ENCODE data around the gene MRTFA.
"Not testable (repeated sequence)": the region's sequence is repeated elsewhere in the genome, so short reads cannot be mapped to it uniquely, and the experiment has no call there.

MRTFA gene

DNA sequence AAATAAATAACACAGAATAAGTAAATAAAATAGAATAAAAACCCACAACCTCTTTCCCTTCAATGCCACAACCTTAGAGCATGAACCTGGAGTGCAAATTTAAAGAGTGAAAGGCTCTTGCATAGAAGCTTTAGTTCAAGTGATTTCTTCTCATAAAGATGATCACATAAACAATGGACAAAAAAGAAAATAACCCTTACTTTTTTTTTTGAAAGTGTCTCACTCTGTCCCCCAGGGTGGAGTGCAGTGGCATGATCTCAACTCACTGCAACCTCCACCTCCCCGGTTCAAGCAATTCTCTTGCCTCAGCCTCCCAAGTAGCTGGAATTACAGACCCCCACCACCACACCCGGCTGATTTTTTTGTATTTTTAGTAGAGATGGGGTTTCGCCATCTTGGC is 10.7 kb downstream of the MRTFA start:
- not testable (repeated sequence) for DNase-seq

DNA sequence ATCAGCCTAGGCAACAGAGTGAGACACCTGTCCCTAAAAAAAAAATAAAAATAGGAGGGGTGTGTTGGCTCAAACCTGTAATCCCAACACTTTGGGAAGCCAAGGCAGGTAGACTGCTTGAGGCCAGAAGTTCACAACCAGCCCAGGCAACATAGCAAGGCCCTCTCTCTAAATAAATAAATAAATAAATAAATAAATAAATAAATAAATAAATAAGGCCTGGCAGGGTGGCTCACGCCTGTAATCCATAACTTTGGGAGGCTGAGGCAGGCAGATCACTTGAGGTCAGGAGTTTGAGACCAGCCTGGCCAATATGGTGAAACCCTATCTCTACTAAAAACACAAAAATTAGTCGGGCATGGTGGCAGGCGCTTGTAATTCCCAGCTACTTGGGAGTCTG is 11.2 kb downstream of the MRTFA start:
- not testable (repeated sequence) for DNase-seq

DNA sequence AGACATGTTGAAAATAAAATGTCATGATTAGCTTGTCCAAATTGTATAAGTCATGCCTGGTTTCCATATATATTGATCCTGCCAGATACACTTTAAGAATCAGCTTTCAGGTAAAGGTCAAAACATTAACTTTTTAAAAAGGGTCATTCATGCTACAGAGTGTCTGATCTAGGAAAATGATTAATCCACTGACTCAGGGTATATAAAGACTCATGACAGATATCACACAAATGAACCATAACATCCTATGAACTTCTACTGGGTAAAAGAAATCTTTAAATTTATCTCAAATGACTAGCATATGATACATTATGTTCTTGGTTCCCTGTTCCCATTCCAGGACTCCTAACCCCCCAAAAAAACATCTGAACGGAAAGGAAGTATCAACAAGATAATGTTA is 11.7 kb downstream of the MRTFA start:
- DNase-seq = no peak

DNA sequence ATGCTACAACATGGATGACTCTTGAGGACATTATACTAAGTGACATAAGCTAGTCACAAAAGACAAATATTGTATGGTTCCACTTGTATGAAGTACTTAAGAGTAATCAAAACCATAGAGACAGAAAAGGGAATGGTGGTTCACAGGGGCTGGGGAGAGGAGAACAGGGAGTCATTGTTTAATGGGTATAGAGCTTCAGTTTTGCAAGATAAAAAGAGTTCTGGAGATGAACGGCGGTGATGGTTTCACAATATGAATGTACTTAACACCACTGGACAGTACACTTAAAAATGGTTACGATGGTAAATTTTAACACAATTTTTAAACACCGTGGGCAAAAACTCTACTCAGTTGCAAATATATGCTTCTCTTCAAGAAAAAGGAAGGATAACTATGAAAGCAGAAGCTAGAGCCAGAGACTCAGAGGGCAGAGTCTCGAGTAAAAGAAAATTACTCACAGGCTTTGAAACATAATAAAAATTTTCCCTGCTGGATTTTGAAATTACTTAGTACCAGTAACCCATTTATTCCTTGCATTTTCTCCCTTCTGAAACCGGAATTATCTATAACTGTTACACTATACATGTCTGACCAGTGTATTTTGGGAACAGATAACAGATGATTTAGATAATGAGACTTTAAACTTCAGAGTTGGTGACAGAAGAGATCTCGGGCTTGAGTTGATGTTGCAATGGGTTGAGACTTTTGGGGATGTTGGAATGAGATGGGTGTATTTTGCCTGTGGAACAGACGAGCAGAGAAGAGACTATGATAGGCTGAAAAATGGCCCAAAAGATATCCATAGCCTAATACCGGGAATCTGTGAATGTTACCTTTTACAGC is 15.0 kb downstream of the MRTFA start:
- peak; percentile 8 for DNase-seq

DNA sequence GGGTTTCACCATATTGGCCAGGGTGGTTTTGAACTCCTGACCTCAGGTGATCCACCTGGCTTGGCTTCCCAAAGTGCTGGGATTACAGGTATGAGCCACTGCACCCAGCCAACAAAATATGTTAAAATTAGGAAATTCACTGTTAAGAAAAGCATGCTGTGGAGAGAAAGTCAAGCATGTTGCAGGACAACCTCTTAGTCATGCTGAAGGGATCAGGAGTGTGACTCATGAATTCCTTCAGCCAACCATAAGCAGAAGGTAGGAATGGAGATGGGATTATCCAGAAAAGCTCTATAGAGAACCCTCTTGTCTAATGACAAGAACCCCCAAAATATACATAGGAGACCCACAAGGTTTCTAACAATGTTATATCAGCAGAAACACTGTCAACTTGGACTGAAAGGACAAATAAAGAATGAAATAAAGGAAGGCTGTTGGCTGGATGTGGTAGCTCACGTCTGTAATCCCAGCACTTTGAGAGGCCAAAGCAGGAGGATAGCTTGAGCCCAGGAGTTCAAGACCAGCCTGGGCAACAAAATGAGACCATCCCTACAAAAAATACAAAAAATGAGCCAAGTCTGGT is 16.0 kb downstream of the MRTFA start:
- no peak for DNase-seq

DNA sequence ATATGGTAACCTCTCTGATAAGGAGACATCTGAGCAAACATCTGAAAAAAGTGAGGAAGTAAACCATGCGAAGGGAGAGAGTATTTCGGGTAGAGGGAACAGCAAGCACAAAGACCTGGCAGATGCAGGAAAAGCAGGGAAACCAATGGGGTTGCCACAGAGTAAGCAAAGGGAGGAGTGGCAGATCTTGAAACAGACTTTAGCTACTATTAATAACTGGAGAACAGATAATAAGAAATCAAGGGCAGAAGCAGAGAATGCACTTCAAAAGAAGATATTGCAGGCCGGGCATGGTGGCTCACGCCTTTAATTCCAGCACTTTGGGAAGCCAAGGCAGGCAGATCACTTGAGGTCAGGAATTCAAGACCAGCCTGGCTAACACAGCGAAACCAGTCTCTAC is 18.1 kb downstream of the MRTFA start:
- no peak for DNase-seq

DNA sequence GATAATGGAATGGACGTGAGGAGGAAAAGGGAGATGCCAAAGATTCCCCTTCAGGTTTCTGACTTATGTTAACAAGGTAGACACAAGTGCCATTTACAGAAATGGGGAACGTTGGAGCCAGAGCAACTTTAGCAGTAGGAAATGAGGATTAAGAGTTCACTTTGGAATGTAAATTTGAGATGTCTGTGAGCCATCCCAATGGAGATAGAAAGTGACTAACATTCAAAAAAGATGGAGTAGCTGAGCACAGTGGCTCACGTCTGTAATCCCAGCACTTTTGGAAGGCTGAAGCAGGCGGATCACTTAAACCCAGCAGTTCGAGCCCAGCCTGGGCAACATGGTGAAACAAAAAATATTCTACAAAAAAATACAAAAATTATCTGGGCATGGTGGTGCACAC is 19.9 kb downstream of the MRTFA start:
- no peak for DNase-seq

DNA sequence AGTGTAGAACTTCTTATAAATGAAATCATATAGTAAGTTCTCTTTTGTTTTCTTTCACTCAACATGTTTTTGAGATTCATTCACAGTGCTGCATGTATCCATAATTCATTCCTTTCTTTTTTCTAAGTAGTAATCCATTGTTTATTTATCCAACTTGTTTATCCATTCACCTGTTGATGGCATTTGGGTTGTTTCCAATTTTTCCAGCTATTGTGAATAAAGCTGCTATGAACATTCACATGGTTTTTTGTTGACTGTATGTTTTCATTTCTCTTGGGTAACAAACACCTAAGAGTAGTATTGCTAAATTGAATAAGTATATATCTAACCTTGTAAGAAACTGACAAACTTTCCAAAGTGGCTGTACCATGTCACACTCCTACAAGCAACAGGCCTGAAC is 23.5 kb downstream of the MRTFA start:
- no peak for DNase-seq

DNA sequence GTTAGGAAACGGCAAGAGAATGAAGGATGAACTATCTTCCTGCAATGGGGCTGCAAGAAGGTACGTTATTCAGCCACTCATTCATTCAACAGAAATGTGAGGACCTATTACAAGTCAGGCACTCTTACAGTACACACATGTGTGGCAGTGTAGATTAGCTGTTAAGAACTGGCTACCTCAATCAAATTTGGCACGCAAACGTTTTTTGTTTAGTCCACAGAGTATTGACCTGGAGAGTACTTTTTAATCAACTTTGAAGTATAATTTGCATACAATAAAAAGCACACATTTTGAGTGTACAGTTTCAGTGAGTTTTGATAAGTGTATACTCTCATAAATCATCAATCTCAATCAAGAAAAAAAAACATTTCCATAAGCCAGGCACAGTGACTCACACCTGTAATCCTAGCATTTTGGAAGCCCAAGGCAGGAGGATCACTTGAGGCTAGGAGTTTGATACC is 24.2 kb downstream of the MRTFA start:
- no peak for DNase-seq

DNA sequence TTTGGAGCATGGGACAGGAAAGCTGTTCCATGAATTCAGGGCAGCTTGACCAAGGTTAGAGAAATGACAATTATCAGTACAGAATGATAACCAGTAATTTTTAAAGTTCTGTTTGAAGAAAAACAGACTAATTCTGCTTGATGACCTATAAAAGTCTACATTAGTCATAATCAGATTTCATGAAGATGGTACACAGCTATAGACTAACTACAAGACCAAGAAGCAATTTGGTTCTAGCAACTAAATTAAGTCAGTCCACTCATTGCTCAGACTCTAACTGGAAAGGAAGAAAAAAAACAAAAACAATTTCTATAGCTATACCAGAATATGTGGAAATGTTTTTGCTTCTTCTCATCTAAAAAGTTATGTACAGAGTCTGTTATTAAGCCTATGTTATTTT is 24.9 kb downstream of the MRTFA start:
- no peak for DNase-seq

DNA sequence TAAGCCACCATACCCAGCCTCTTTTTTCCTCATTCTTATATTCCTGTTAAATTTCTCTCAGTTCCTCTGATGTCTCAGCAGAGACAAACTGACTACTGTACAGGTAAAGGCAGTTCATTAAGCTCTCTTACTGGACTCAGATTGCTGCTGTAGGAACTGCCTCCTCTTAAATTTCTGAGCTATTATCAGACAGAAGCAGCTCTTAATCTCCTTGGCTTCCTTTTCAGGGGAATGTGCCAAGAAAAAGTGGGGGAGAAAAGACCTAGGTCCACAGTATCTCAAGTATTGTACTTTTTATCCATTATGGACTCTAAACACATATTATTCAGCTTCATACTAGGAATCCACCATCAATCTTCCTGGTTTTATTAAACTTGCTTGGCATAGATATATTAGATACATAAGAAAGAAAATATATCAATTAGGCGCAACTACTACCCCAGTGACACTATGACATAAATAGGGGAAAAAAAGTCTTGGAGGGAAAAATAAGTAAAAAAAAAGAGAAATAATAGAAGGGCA is 26.1 kb downstream of the MRTFA start:
- DNase-seq = no peak

DNA sequence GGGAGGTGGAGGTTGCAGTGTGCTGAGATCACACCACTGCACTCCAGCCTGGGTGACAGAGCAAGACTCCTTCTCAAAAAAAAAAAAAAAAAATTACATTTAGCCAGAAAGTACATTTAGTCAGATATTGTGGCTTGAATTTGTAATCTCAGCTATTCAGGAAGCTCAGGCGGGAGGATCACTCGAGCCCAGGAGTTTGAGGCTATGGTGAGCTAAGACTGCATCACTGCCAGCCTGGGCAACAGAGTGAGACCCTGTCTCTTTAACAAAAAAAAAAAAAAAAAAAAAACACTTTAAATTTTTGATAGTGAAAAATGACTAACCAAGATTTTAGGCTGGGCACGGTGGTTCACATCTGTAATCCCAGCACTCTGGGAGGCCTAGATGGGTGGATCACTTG is 27.3 kb downstream of the MRTFA start:
- DNase-seq = no peak

DNA sequence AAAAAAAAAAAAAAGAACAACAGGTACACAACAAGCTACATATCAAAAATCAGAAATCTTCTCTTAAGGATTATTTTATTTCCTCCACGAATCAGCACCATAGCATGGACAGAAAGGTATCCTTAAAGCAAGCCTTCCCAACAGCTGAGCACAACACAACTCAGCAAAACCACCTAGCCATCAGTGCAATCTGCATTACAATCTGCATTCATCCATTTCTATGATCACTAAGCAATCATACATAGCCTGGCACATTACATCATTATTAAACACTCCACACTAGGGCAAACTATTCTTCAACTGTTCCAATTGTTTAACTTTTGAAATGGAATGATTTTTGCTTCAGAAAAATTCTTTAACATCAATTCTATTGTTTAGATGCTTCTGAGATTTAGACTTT is 29.0 kb downstream of the MRTFA start:
- no peak for DNase-seq

DNA sequence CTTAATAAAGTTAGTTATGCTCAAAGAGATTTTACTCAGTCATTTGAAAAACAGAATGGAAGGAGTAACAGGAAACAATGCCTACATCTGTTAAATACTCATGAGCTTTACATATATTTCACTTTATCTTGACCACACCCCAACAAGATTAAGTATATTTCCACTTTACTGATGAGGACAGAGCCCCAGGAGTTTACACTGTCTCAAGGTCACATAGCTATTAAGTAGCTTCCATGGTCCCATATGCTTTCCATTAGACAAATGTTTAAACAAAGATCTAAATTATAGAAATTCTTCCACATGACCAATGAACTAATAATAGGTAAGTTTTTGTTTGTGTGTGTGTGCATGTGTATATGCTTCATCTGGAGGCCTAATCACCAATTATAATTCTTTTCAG is 30.2 kb downstream of the MRTFA start:
- no peak for DNase-seq

DNA sequence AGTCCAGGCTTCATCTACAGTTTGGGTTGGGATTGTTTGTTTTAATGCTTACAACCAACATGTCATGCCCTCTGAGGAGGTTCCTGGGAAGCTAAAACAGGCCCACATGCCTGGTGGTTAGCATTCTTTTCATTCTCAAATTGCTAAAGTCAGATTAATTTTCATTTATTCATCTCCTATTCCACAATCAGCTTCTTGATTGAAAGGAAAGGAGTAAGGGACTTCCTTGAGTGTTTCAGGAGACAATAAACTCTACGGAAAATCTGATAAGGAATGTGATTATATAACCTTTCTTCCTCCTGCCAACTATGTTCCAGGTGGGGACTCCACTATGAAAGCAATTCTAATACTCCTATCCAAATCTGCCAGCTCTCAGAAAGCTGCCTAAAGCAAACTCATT is 30.8 kb downstream of the MRTFA start:
- DNase-seq = no peak

DNA sequence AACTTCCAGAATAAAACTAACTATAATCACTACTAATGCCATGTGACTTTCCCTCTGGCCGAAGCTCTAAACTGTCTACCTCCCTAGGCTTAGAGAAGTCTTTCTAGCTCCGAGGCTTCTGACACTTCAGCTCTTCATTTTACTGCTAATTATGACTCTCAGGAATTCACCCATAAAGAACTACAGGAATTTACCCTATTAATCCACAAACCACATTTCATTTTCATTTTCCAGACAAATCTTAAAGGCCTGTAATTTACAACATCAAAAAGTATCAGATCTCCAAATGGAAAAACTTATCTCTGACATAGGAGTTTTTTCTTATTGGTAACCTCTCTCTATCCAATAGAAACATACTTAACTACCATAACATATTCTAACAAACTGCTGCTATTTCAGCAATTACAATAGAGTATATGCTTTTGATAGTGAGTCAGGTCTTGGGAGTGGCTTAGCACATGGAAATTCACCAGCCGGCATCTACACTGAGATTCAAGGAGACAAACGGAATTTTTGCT is 33.4 kb downstream of the MRTFA start:
- no peak for DNase-seq

DNA sequence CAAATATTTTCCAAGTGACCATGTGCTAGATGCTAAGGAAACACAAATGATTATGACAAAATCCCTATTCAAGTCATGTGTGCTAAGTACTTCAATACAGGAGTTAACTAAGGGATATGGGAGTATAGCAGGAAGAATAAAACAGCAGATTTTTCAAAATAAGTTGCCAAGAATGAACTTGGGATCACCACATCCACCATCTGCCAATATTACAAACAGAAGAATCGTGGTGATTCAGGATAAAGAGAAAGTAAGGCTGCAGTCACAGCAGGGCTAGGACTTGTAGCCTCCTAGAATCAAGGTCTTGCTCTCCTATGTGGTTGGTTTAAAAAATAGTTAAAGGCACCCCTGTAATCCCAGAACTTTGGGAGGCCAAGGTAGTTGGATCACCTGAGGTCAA is 34.3 kb downstream of the MRTFA start:
- DNase-seq = no peak

DNA sequence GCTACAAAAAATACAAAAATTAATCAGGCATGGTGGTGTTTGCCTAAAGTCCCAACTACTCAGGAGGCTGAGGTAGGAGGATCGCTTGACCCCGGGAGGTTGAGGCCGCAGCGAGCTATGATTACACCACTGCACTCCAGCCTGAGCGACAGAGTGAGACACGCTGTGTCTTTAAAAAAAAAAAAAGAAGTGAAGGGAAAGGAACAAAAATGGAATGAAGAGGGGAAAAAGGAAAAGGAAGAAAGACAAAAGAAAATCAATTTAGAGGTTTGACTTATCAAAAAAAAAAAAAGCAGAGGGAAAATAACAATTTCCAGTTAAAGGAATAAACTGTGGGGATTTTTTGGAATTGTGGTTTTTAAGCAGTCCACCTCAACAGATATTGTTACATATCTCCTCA is 36.8 kb downstream of the MRTFA start:
- no peak for DNase-seq

DNA sequence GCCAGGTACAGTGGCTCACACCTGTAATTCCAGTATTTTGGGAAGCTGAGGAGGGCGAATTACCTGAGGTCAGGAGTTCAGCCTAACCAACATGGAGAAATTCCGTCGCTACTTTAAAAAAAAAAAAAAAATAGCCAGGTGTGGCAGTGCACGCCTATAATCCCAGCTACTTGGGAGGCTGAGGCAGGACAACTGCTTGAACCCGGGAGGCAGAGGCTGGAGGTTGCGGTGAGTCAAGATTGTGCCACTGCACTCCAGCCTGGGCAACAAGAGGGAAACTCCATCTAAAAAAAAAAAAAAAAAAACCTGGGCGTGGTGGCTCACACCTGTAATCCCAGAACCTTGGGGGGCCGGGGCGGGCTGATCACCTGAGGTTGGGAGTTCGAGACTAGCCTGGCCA is 37.8 kb downstream of the MRTFA start:
- DNase-seq = not testable (repeated sequence)

DNA sequence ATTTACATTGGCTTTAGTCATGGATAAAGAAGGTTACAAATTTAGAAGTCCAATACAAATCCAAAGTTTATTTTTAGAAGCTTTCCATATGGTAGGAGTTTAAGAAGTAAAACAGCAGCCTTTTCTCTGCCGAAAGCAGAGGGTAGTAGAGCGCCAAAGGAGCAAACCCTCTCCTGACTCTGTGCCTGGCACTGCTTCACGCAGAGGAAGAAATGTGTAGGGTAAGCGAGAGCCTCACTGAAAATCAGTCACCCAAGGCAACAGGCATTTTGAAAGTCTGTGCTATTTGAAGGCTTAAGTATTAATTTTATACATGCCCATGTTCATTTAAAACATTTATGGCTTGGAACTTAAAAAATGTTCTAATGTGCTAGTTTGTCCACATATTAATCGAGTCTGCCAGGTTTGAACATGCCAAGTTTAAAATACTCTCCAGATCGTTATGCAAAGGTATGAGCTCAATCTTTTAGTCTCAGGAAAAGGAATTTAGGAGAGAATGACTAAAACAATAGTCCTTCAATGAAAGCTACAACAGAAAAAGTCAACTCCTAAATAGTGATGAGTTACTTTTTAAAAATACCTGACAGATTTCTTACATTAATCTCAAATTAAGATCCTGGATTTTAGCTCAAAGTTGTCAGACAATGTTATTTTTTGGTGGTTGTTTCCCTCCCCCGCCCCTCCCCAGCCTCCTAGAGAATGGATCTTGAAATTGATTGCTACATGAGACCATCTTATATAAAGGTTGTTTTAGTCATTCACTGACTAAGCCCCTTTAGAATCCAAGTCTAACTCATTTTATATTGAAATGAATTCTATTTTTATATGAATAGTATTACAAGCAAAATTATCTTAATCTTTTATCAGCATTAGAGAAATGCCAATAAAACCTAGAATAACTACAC is 38.7 kb downstream of the MRTFA start:
- no peak for DNase-seq

DNA sequence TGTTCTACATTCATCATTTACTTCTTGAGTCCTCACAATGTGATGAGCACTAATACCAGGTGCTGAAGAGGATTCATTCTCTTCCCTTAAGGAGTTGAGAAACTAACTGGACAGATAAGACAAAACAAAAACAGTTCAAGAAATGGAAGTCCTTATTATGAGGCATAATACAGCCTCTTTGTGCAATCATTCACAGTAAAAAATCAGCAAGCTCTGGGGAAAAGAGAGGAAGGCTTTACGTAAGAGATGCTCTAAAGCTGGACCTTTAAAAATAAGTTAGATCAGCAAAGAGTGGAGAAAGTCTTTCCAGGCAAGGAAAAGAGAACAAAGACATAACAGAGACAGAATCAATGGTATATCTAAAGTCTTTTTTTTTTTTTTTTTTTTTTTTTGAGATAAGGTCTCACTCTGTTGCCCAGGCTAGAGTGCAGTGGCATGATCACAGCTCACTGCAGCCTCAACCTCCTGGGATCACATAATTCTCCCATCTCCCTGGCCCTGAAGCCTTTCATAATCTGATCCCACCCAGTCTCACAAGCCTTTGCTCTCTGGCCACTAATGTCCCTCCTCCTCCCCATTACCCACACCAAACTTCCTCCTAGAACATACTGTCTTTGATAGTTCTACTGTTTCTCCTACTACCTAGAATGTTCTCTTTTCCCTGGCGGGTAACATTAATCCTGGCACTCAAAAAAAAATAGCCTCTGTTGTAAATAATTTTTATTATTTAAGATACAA is 40.9 kb downstream of the MRTFA start:
- no peak for DNase-seq

DNA sequence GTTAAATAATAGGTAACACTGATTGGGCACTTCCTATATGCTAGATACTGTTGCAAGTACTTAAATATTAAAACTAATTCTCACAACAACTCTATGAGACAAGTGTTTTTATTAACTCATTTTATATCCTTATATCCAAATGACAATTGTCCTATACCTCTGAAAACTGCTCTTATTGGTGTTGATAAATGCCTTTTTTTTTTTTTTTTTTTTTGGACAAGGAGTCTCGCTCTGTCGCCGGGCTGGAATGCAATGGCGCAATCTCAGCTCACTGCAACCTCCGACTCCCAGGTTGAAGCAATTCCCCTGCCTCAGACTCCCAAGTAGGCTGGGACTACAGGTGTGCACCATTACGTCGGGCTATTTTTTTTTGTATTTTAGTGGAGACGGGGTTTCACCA is 41.6 kb downstream of the MRTFA start:
- DNase-seq = no peak

DNA sequence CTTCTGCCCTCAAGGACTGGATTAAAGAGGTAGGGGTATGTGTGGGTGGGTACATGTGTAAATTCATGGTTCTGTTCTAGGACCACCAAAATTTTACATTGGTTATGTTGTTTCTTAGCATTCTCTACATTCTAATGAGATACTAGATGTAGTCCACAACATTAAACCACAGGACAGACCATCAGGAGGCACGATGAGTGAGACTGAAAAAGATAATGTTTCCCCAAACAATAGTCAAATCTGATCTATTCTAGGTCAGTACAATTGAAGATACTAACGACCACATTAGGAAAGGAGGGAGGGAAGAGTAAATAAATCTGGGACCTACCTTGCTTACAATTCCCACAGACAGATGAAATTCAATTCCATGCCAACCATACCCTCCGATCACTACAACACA is 42.2 kb downstream of the MRTFA start:
- DNase-seq = no peak
